ENCODE data around the gene TLE2. TPM values are rescaled to one million over a fixed set of nuclear protein-coding genes. Genes with fewer than 3 reads are reported as not detected.
A peak's percentile ranks its signal among the peaks of the same experiment; 100 is the strongest.

The TLE2 gene
- total and polyA plus RNA-seq, 4 experiments from 2014 or later: 5.5 to 23.1 (median 14.0) TPM

- CTCF ChIA-PET (ENCODE audit: partially characterized antibody): no interaction called here
- H3K36me3 Mint-ChIP-seq: peaks cover 44 to 57% of the 10 kb centered on the region in 2 donors
- H3K27ac Mint-ChIP-seq: peak overlapping the region in 6 of 7 donors; percentile 42 to 84 (median 60)
These were observed 27.5 kb upstream of the TLE2 start for GRCh38 chr19:3056417-3057088.

GRCh38 chr19:3055741-3056416 is 26.8 kb upstream of the TLE2 start:
- no peaks in the 10 kb centered on the region for H3K27me3 ChIP-seq (ENCODE audit: insufficient read depth, low read length)
- H3K4me3 Mint-ChIP-seq: no peak overlapping the region
- H3K36me3 ChIP-seq (ENCODE audit: insufficient read depth, low read length): peaks cover 58% of the 10 kb centered on the region
- no peaks in the 10 kb centered on the region for H3K27me3 Mint-ChIP-seq
- no peaks in the 10 kb centered on the region for H3K9me3 ChIP-seq (ENCODE audit: control insufficient read depth in 1 of 2, low read length in 2 of 2)
- DNase-seq: no peak
- intact Hi-C loops (cut with micrococcal nuclease): no loop called here
- CTCF ChIA-PET (ENCODE audit: partially characterized antibody): no interaction called here
- H3K4me1 Mint-ChIP-seq: peaks cover 21 to 53% (median 37%) of the 10 kb centered on the region in 4 donors
- peak overlapping the region in 1 of 7 donors; percentile 53 for H3K27ac Mint-ChIP-seq
- H3K4me3 ChIP-seq (ENCODE audit: low read length in 2 of 2): no peak overlapping the region
- POLR2A ChIA-PET (ENCODE audit: partially characterized antibody): interaction anchor here (0.6 to 16.1 kb wide), 2 partner anchors 15 to 28 kb away, joined by 3 to 555 read pairs; no protein-coding TSS in a partner anchor
- H3K27ac ChIP-seq (ENCODE audit: low read depth, low read length): no peak overlapping the region
- peaks cover 43 to 55% of the 10 kb centered on the region in 2 donors for H3K36me3 Mint-ChIP-seq
- H3K4me1 ChIP-seq (ENCODE audit: insufficient read depth, low read length): peaks cover 60% of the 10 kb centered on the region
- H3K9me3 Mint-ChIP-seq: no peaks in the 10 kb centered on the region

More at GRCh38 chr19:3056417-3057088, 27.5 kb upstream of the TLE2 start:
- Mint-ChIP-seq H3K27me3 (no peaks in the 10 kb centered on the region), H3K4me3 (peak overlapping the region in 2 of 8 donors; percentile 31 to 46), H3K9me3 (no peaks in the 10 kb centered on the region), H3K4me1 (peaks cover 21 to 54% (median 39%) of the 10 kb centered on the region in 4 donors)
- Histone ChIP-seq H3K4me3 (ENCODE audit: low read length in 2 of 2) (no peak overlapping the region), H3K27ac (ENCODE audit: low read depth, low read length) (peak overlapping the region; percentile 13), H3K9me3 (ENCODE audit: control insufficient read depth in 1 of 2, low read length in 2 of 2) (no peaks in the 10 kb centered on the region), H3K36me3 (ENCODE audit: insufficient read depth, low read length) (peaks cover 58% of the 10 kb centered on the region), H3K4me1 (ENCODE audit: insufficient read depth, low read length) (peaks cover 60% of the 10 kb centered on the region), H3K27me3 (ENCODE audit: insufficient read depth, low read length) (no peaks in the 10 kb centered on the region)
- POLR2A ChIA-PET (ENCODE audit: partially characterized antibody): interaction anchor here (16.1 kb wide), 1 partner anchor 15 kb away, joined by 555 read pairs; no protein-coding TSS in a partner anchor
- DNase-seq: no peak
- intact Hi-C loops (cut with micrococcal nuclease): no loop called here

GRCh38 chr19:3054972-3055740 is 26.1 kb upstream of the TLE2 start:
- Histone ChIP-seq H3K4me1 (ENCODE audit: insufficient read depth, low read length) (peaks cover 54% of the 10 kb centered on the region), H3K9me3 (ENCODE audit: control insufficient read depth in 1 of 2, low read length in 2 of 2) (no peaks in the 10 kb centered on the region), H3K27me3 (ENCODE audit: insufficient read depth, low read length) (no peaks in the 10 kb centered on the region), H3K27ac (ENCODE audit: low read depth, low read length) (no peak overlapping the region), H3K4me3 (ENCODE audit: low read length in 2 of 2) (no peak overlapping the region), H3K36me3 (ENCODE audit: insufficient read depth, low read length) (peaks cover 54% of the 10 kb centered on the region)
- Mint-ChIP-seq H3K27ac (peak overlapping the region in 4 of 7 donors; percentile 30 to 81 (median 70)), H3K36me3 (peaks cover 38 to 49% of the 10 kb centered on the region in 2 donors), H3K9me3 (no peaks in the 10 kb centered on the region), H3K4me3 (peak overlapping the region in 2 of 8 donors; percentile 13 to 26), H3K4me1 (peaks cover 21 to 46% (median 33%) of the 10 kb centered on the region in 4 donors), H3K27me3 (no peaks in the 10 kb centered on the region)
- CTCF ChIA-PET (ENCODE audit: partially characterized antibody): interaction anchor here (1.2 kb wide), 1 partner anchor 20 kb away, joined by 6 read pairs; no protein-coding TSS in a partner anchor
- intact Hi-C loops (cut with micrococcal nuclease): no loop called here
- DNase-seq: no peak
- POLR2A ChIA-PET (ENCODE audit: partially characterized antibody): interaction anchor here (0.6 to 16.1 kb wide), 3 partner anchors 14 to 220 kb away, joined by 3 to 555 read pairs (median 3); no protein-coding TSS in a partner anchor

- Histone ChIP-seq H3K4me1 (ENCODE audit: insufficient read depth, low read length) (peaks cover 47% of the 10 kb centered on the region), H3K27me3 (ENCODE audit: insufficient read depth, low read length) (no peaks in the 10 kb centered on the region), H3K9me3 (ENCODE audit: control insufficient read depth in 1 of 2, low read length in 2 of 2) (no peaks in the 10 kb centered on the region), H3K4me3 (ENCODE audit: low read length in 2 of 2) (no peak overlapping the region), H3K27ac (ENCODE audit: low read depth, low read length) (no peak overlapping the region), H3K36me3 (ENCODE audit: insufficient read depth, low read length) (peaks cover 48% of the 10 kb centered on the region)
- Mint-ChIP-seq H3K27ac (peak overlapping the region in 5 of 7 donors; percentile 29 to 77 (median 64)), H3K27me3 (no peaks in the 10 kb centered on the region), H3K36me3 (peaks cover 33 to 42% of the 10 kb centered on the region in 2 donors), H3K4me3 (peak overlapping the region in 2 of 8 donors; percentile 13 to 26), H3K9me3 (no peaks in the 10 kb centered on the region), H3K4me1 (peaks cover 17 to 38% (median 27%) of the 10 kb centered on the region in 4 donors)
- CTCF ChIA-PET (ENCODE audit: partially characterized antibody): interaction anchor here (1.2 kb wide), 1 partner anchor 19 kb away, joined by 6 read pairs; no protein-coding TSS in a partner anchor
- no peak for DNase-seq
- POLR2A ChIA-PET (ENCODE audit: partially characterized antibody): interaction anchor here (0.7 to 16.1 kb wide), 5 partner anchors 10 to 220 kb away, joined by 3 to 555 read pairs (median 12); no protein-coding TSS in a partner anchor
- intact Hi-C loops (cut with micrococcal nuclease): no loop called here
These were observed 25.3 kb upstream of the TLE2 start for GRCh38 chr19:3054265-3054971.

- Mint-ChIP-seq H3K4me3 (no peak overlapping the region), H3K27ac (peak overlapping the region in 1 of 7 donors; percentile 78), H3K4me1 (peaks cover 18 to 39% (median 28%) of the 10 kb centered on the region in 4 donors), H3K9me3 (no peaks in the 10 kb centered on the region), H3K27me3 (no peaks in the 10 kb centered on the region), H3K36me3 (peaks cover 31 to 39% of the 10 kb centered on the region in 2 donors)
- H3K9me3 ChIP-seq (ENCODE audit: control insufficient read depth in 1 of 2, low read length in 2 of 2): no peaks in the 10 kb centered on the region
- H3K4me1 ChIP-seq (ENCODE audit: insufficient read depth, low read length): peaks cover 40% of the 10 kb centered on the region
- no peak overlapping the region for H3K4me3 ChIP-seq (ENCODE audit: low read length in 2 of 2)
- intact Hi-C loops (cut with micrococcal nuclease): no loop called here
- no peak for DNase-seq
- peaks cover 44% of the 10 kb centered on the region for H3K36me3 ChIP-seq (ENCODE audit: insufficient read depth, low read length)
- no peak overlapping the region for H3K27ac ChIP-seq (ENCODE audit: low read depth, low read length)
- POLR2A ChIA-PET (ENCODE audit: partially characterized antibody): interaction anchor here (1.3 to 16.1 kb wide), 7 partner anchors 7 to 72 kb away, joined by 4 to 555 read pairs (median 12); partner anchors contain the start of gene TLE5
- H3K27me3 ChIP-seq (ENCODE audit: insufficient read depth, low read length): no peaks in the 10 kb centered on the region
- CTCF ChIA-PET (ENCODE audit: partially characterized antibody): no interaction called here
These were observed 24.7 kb upstream of the TLE2 start for GRCh38 chr19:3053780-3054179.

GRCh38 chr19:3053218-3053621 is 24.1 kb upstream of the TLE2 start:
- peak overlapping the region in 1 of 7 donors; percentile 78 for H3K27ac Mint-ChIP-seq
- no peaks in the 10 kb centered on the region for H3K9me3 ChIP-seq (ENCODE audit: control insufficient read depth in 1 of 2, low read length in 2 of 2)
- ChIA-PET POLR2A (ENCODE audit: partially characterized antibody) (interaction anchor here (1.3 to 16.1 kb wide), 7 partner anchors 8 to 72 kb away, joined by 4 to 555 read pairs (median 12); partner anchors contain the start of gene TLE5), CTCF (ENCODE audit: partially characterized antibody) (interaction anchor here (0.7 to 1.9 kb wide), 4 partner anchors 8 to 52 kb away, joined by 3 to 10 read pairs (median 8); no protein-coding TSS in a partner anchor)
- peaks cover 39% of the 10 kb centered on the region for H3K4me1 ChIP-seq (ENCODE audit: insufficient read depth, low read length)
- no peaks in the 10 kb centered on the region for H3K9me3 Mint-ChIP-seq
- H3K27ac ChIP-seq (ENCODE audit: low read depth, low read length): no peak overlapping the region
- H3K4me1 Mint-ChIP-seq: peaks cover 17 to 34% (median 24%) of the 10 kb centered on the region in 4 donors
- intact Hi-C loops (cut with micrococcal nuclease): no loop called here
- H3K27me3 ChIP-seq (ENCODE audit: insufficient read depth, low read length): no peaks in the 10 kb centered on the region
- no peak overlapping the region for H3K4me3 Mint-ChIP-seq
- no peaks in the 10 kb centered on the region for H3K27me3 Mint-ChIP-seq
- no peak for DNase-seq
- no peak overlapping the region for H3K4me3 ChIP-seq (ENCODE audit: low read length in 2 of 2)
- peaks cover 39% of the 10 kb centered on the region for H3K36me3 ChIP-seq (ENCODE audit: insufficient read depth, low read length)
- H3K36me3 Mint-ChIP-seq: peaks cover 26 to 35% of the 10 kb centered on the region in 2 donors
